Breast epithelium (tissue), 4 donors: Measurements from ENCODE around the gene BSND. TPM values are rescaled to one million over a fixed set of nuclear protein-coding genes. Genes with fewer than 3 reads are reported as not detected.
A peak's percentile ranks its signal among the peaks of the same experiment; 100 is the strongest.

Experiments used
- DNase-seq, 2 donors: peaks; one replicate each; pipeline ENCODE4 v3.0.0-alpha.2; 2019; ENCODE audit warnings: low spot score in 2 of 2
- H3K27ac ChIP-seq, 2 donors: fragments of 200-600 bp; sonication (generic) in 1 of 2; one replicate each; pipeline ENCODE4 v1.5.1; 2016 to 2019; ENCODE audit warnings: mild to moderate bottlenecking in 1 of 2
- H3K27me3 ChIP-seq, 2 donors: fragments of 200-600 bp; sonication (generic) in 1 of 2; one replicate each; pipeline versions ENCODE4 v1.5.1 to v1.6.0; 2017 to 2019; ENCODE audit warnings: control low read depth in 1 of 2, mild to moderate bottlenecking in 1 of 2
- H3K36me3 ChIP-seq: fragments of 200-600 bp; one replicate; pipeline ENCODE4 v1.5.1; 2019
- H3K4me1 ChIP-seq, 2 donors: fragments of 200-600 bp; sonication (generic); one replicate each; pipeline ENCODE4 v1.5.1; 2016 to 2019; ENCODE audit warnings: control low read depth in 1 of 2
- H3K4me3 ChIP-seq, 3 donors: fragments of 200-600 bp; sonication (generic); 1 replicate in 2 of 3; 2 replicates in 1 of 3; pipeline ENCODE4 v1.5.1; 2016 to 2019; ENCODE audit warnings: mild to moderate bottlenecking in 3 of 3, moderate library complexity in 2 of 3
- H3K9me3 ChIP-seq, 2 donors: fragments of 200-600 bp; sonication (generic) in 1 of 2; one replicate each; pipeline ENCODE4 v1.5.1; 2016 to 2019; ENCODE audit warnings: control low read depth in 1 of 2
- CTCF ChIP-seq, 3 donors: fragments of 450-650 bp; IDR thresholded peaks; one replicate each; pipeline ENCODE4 v1.5.1; 2016 to 2017; ENCODE audit warnings: antibody characterized with exemption in 3 of 3, mild to moderate bottlenecking in 3 of 3, moderate library complexity in 3 of 3
- POLR2A ChIP-seq: fragments of 450-650 bp; IDR thresholded peaks from one replicate; pipeline ENCODE4 v1.6.1; 2016; ENCODE audit warnings: antibody characterized with exemption, mild to moderate bottlenecking, moderate library complexity
- POLR2AphosphoS5 ChIP-seq, 3 donors: sonication (generic); formaldehyde crosslinking; IDR thresholded peaks; one replicate each; pipeline ENCODE4 v1.6.1; 2017; ENCODE audit warnings: antibody characterized with exemption in 3 of 3
- intact Hi-C: fragments of 100-400 bp; cut with DNase I; formaldehyde crosslinking; loops from one replicate; pipeline ENCODE4 v1.15.1; 2023; ENCODE audit warnings: low total_unique reads
- total RNA-seq, 3 donors: library from RNA; depleted of rRNA; stranded (reverse); fragments of >200 nt; gene quantifications; one replicate each; pipeline ENCODE4 v1.1.0, GENCODE V29; 2016

Gene BSND
- total RNA-seq, 3 donors from 2014 or later, result under 0.01 to 0.15 TPM; not detected in 1

- TF ChIP-seq POLR2A, result no peak
- TF ChIP-seq CTCF (IDR thresholded peaks at IDR 0.05), result no peak
- TF ChIP-seq POLR2AphosphoS5 (IDR thresholded peaks at IDR 0.05), result no peak
- intact Hi-C loops, result no loop called here
- no peak overlapping the region for H3K27ac ChIP-seq
- H3K4me3 ChIP-seq, result peak overlapping the region in 1 of 3 donors; percentile 59
- no peak for DNase-seq
- peaks cover 0 to 33% of the 10 kb centered on the region in 2 donors for H3K27me3 ChIP-seq
- no peaks in the 10 kb centered on the region for H3K9me3 ChIP-seq
- no peaks in the 10 kb centered on the region for H3K4me1 ChIP-seq
- no peaks in the 10 kb centered on the region for H3K36me3 ChIP-seq
Observed at GRCh38 chr1:55038974-55039341, 40.2 kb downstream of the BSND start.

GRCh38 chr1:55039342-55040082 is 40.8 kb downstream of the BSND start, which contains the start of gene PCSK9:
Gene PCSK9 (plus strand): TSS chr1:55039548. CDS start chr1:55039838, 290 bp downstream.
- Histone ChIP-seq H3K27me3 (peaks cover 0 to 31% of the 10 kb centered on the region in 2 donors), H3K4me1 (no peaks in the 10 kb centered on the region), H3K27ac (no peak within 1 kb of the TSS), H3K36me3 (no peaks in the 10 kb centered on the region), H3K4me3 (peak within 1 kb of the TSS; percentile 11 to 59 (median 40)), H3K9me3 (no peaks in the 10 kb centered on the region)
- intact Hi-C loops, result loop anchor here (2.0 kb wide), 1 partner anchor 55 kb away; no protein-coding TSS in a partner anchor
- TF ChIP-seq POLR2AphosphoS5 (IDR thresholded peaks at IDR 0.05) (no peak), CTCF (IDR thresholded peaks at IDR 0.05) (no peak), POLR2A (no peak)
- no peak for DNase-seq

GRCh38 chr1:55040083-55040932 is 41.6 kb downstream of the BSND start:
- Histone ChIP-seq H3K36me3 (no peaks in the 10 kb centered on the region), H3K9me3 (no peaks in the 10 kb centered on the region), H3K27me3 (peaks cover 0 to 31% of the 10 kb centered on the region in 2 donors), H3K4me1 (no peaks in the 10 kb centered on the region), H3K4me3 (peak overlapping the region; percentile 3 to 59 (median 40)), H3K27ac (no peak overlapping the region)
- intact Hi-C loops, result loop anchor here (2.0 kb wide), 1 partner anchor 54 kb away; no protein-coding TSS in a partner anchor
- no peak for TF ChIP-seq POLR2A
- no peak for TF ChIP-seq POLR2AphosphoS5 (IDR thresholded peaks at IDR 0.05)
- TF ChIP-seq CTCF (IDR thresholded peaks at IDR 0.05), result no peak
- DNase-seq, result no peak

- no peak for TF ChIP-seq CTCF (IDR thresholded peaks at IDR 0.05)
- no peak for TF ChIP-seq POLR2AphosphoS5 (IDR thresholded peaks at IDR 0.05)
- no peak for TF ChIP-seq POLR2A
- peak overlapping the region in 1 of 3 donors; percentile 59 for H3K4me3 ChIP-seq
- H3K9me3 ChIP-seq, result no peaks in the 10 kb centered on the region
- peaks cover 0 to 31% of the 10 kb centered on the region in 2 donors for H3K27me3 ChIP-seq
- no peak for DNase-seq
- no peak overlapping the region for H3K27ac ChIP-seq
- intact Hi-C loops, result loop anchor here (2.0 kb wide), 1 partner anchor 54 kb away; no protein-coding TSS in a partner anchor
- no peaks in the 10 kb centered on the region for H3K4me1 ChIP-seq
- H3K36me3 ChIP-seq, result no peaks in the 10 kb centered on the region
Observed at GRCh38 chr1:55040933-55041494, 42.3 kb downstream of the BSND start.
